SIG-M5 (cell line): ENCODE data around the gene CLEC18B.
"Not testable (repeated sequence)": the region's sequence is repeated elsewhere in the genome, so short reads cannot be mapped to it uniquely, and the experiment has no call there.

Source experiments
- DNase-seq: peaks from one replicate; lab custom pipeline; 2025; lab: John Stamatoyannopoulos, UW

Gene CLEC18B

GRCh38 chr16:74406600-74407361 lies 14.5 kb downstream of the CLEC18B start:
- DNase-seq = not testable (repeated sequence)

- DNase-seq = not testable (repeated sequence)
Observed at GRCh38 chr16:74404148-74404933, 16.9 kb downstream of the CLEC18B start.

GRCh38 chr16:74400238-74400637 lies 21.0 kb downstream of the CLEC18B start:
- not testable (repeated sequence) for DNase-seq

GRCh38 chr16:74398212-74398895 lies 22.9 kb downstream of the CLEC18B start:
- DNase-seq = not testable (repeated sequence)

- not testable (repeated sequence) for DNase-seq
Observed at GRCh38 chr16:74396521-74397017, 24.7 kb downstream of the CLEC18B start.

GRCh38 chr16:74394604-74395003 lies 26.7 kb downstream of the CLEC18B start:
- DNase-seq = not testable (repeated sequence)

GRCh38 chr16:74394131-74394530 lies 27.1 kb downstream of the CLEC18B start:
- not testable (repeated sequence) for DNase-seq

- not testable (repeated sequence) for DNase-seq
Observed at GRCh38 chr16:74391454-74392050, 29.7 kb downstream of the CLEC18B start.

- not testable (repeated sequence) for DNase-seq
Observed at GRCh38 chr16:74382339-74383034, 38.8 kb downstream of the CLEC18B start.

GRCh38 chr16:74373847-74374184 lies 47.5 kb downstream of the CLEC18B start:
- not testable (repeated sequence) for DNase-seq

GRCh38 chr16:74372953-74373846 lies 48.1 kb downstream of the CLEC18B start:
- no peak for DNase-seq

GRCh38 chr16:74372369-74372768 lies 48.9 kb downstream of the CLEC18B start:
- no peak for DNase-seq

GRCh38 chr16:74370338-74371135 lies 50.7 kb downstream of the CLEC18B start:
- DNase-seq = not testable (repeated sequence)

- not testable (repeated sequence) for DNase-seq
Observed at GRCh38 chr16:74368002-74368911, 53.0 kb downstream of the CLEC18B start.

- DNase-seq = not testable (repeated sequence)
Observed at GRCh38 chr16:74367469-74368001, 53.7 kb downstream of the CLEC18B start.

- DNase-seq = not testable (repeated sequence)
Observed at GRCh38 chr16:74361646-74362610, 59.4 kb downstream of the CLEC18B start.
